Type B pancreatic cell (in vitro differentiated cells): ENCODE data around the gene PPFIBP2. TPM values are rescaled to one million over a fixed set of nuclear protein-coding genes. Genes with fewer than 3 reads are reported as not detected.

Source experiments
- DNase-seq: peaks from one replicate; pipeline ENCODE4 v3.0.0; 2021; ENCODE audit warnings: mixed read lengths; ENCODE audit not compliant: unreplicated experiment; ENCODE audit errors: extremely low spot score
- H3K27ac Mint-ChIP-seq: 2 replicates; pipeline ENCODE4 v1.8.0; 2021; ENCODE audit warnings: mild to moderate bottlenecking, mixed read lengths
- H3K27me3 Mint-ChIP-seq: 2 replicates; pipeline ENCODE4 v1.8.0; 2021; ENCODE audit warnings: mixed read lengths
- H3K36me3 Mint-ChIP-seq: 2 replicates; pipeline ENCODE4 v1.8.0; 2021; ENCODE audit warnings: mixed read lengths
- H3K4me1 Mint-ChIP-seq: one replicate; pipeline ENCODE4 v1.8.0; 2021; ENCODE audit warnings: mixed read lengths; ENCODE audit not compliant: unreplicated experiment
- H3K4me3 Mint-ChIP-seq: 2 replicates; pipeline ENCODE4 v1.8.0; 2021; ENCODE audit warnings: mild to moderate bottlenecking, mixed read lengths
- H3K9me3 Mint-ChIP-seq: 2 replicates; pipeline ENCODE4 v1.8.0; 2021; ENCODE audit warnings: mixed read lengths
- CTCF ChIP-seq: fragments of 200-600 bp; sonication (generic); conservative IDR thresholded peaks from 2 replicates; pipeline ENCODE4 v1.5.0; 2021; ENCODE audit warnings: antibody characterized with exemption, mild to moderate bottlenecking
- total RNA-seq: library from RNA; stranded (reverse); gene quantifications from 2 replicates; pipeline ENCODE4 v1.2.1, GENCODE V29; 2021; ENCODE audit warnings: low replicate concordance

PPFIBP2 gene
- total RNA-seq, 1 donor from 2014 or later: 70.7 TPM

GRCh38 chr11:7605186-7605943 lies 91.6 kb downstream of the PPFIBP2 start:
- TF ChIP-seq CTCF: no peak
- Mint-ChIP-seq H3K27ac (no peak overlapping the region), H3K4me1 (peaks cover 3% of the 10 kb centered on the region), H3K9me3 (no peaks in the 10 kb centered on the region), H3K27me3 (no peaks in the 10 kb centered on the region), H3K36me3 (peaks cover 5% of the 10 kb centered on the region), H3K4me3 (no peak overlapping the region)
- DNase-seq: no peak

- DNase-seq: no peak
- Mint-ChIP-seq H3K27me3 (no peaks in the 10 kb centered on the region), H3K4me1 (peaks cover 4% of the 10 kb centered on the region), H3K36me3 (peaks cover 12% of the 10 kb centered on the region), H3K27ac (no peak overlapping the region), H3K9me3 (no peaks in the 10 kb centered on the region), H3K4me3 (no peak overlapping the region)
- TF ChIP-seq CTCF: no peak
These were observed 92.7 kb downstream of the PPFIBP2 start for GRCh38 chr11:7606496-7606895.

GRCh38 chr11:7609015-7609414 lies 95.2 kb downstream of the PPFIBP2 start:
- Mint-ChIP-seq H3K27me3 (no peaks in the 10 kb centered on the region), H3K27ac (no peak overlapping the region), H3K9me3 (no peaks in the 10 kb centered on the region), H3K36me3 (peaks cover 14% of the 10 kb centered on the region), H3K4me1 (peaks cover 23% of the 10 kb centered on the region), H3K4me3 (no peak overlapping the region)
- DNase-seq: no peak
- TF ChIP-seq CTCF: no peak

GRCh38 chr11:7609521-7609920 lies 95.7 kb downstream of the PPFIBP2 start:
- TF ChIP-seq CTCF: no peak
- Mint-ChIP-seq H3K36me3 (peaks cover 16% of the 10 kb centered on the region), H3K4me1 (peaks cover 23% of the 10 kb centered on the region), H3K27me3 (no peaks in the 10 kb centered on the region), H3K9me3 (no peaks in the 10 kb centered on the region), H3K4me3 (no peak overlapping the region), H3K27ac (no peak overlapping the region)
- DNase-seq: no peak

GRCh38 chr11:7610393-7610792 lies 96.6 kb downstream of the PPFIBP2 start:
- Mint-ChIP-seq H3K4me1 (peaks cover 23% of the 10 kb centered on the region), H3K36me3 (peaks cover 19% of the 10 kb centered on the region), H3K27ac (no peak overlapping the region), H3K4me3 (no peak overlapping the region), H3K9me3 (no peaks in the 10 kb centered on the region), H3K27me3 (no peaks in the 10 kb centered on the region)
- no peak for TF ChIP-seq CTCF
- DNase-seq: no peak
